A673 (cell line): Measurements from ENCODE around the gene KANTR.
"Not testable (repeated sequence)": the region's sequence is repeated elsewhere in the genome, so short reads cannot be mapped to it uniquely, and the experiment has no call there.

Experiments
- EZH2 ChIP-seq: fragments of 200-600 bp; sonication (generic); IDR thresholded peaks from 2 replicates; pipeline ENCODE4 v1.6.1; 2017; ENCODE audit warnings: borderline replicate concordance, low read depth, mild to moderate bottlenecking, mixed read lengths, antibody characterized with exemption, low read length; ENCODE audit not compliant: poor library complexity, severe bottlenecking
- TF ChIP-seq, protein P1 (sequence below): fragments of 300-800, 200-600 bp; sonication (generic); conservative IDR thresholded peaks from 2 replicates; pipeline ENCODE4 v1.5.1; 2017; ENCODE audit warnings: low read depth, mild to moderate bottlenecking, antibody characterized with exemption, low read length, moderate library complexity, mixed read lengths

DNA sequence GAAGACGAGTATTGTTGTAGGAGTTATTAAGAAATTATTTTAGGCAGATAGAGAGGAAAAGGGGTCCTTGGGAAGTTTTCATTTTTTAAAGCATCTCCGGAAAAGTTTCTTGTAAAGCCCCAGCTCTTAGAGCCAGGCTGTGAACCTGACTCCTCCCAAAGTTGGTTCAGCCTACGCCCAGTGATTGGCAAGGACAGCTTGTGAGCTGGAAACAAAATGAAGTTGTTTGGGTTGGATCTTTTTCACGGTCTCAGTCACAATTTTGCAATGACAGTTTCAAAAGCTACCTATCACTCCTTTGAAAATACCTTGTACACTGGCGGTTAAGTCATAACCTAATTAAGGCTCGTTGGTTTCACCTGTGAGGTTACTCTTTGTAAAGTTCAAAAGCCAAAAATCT lies 70.6 kb downstream of the KANTR start:
- TF ChIP-seq, protein P1, sequence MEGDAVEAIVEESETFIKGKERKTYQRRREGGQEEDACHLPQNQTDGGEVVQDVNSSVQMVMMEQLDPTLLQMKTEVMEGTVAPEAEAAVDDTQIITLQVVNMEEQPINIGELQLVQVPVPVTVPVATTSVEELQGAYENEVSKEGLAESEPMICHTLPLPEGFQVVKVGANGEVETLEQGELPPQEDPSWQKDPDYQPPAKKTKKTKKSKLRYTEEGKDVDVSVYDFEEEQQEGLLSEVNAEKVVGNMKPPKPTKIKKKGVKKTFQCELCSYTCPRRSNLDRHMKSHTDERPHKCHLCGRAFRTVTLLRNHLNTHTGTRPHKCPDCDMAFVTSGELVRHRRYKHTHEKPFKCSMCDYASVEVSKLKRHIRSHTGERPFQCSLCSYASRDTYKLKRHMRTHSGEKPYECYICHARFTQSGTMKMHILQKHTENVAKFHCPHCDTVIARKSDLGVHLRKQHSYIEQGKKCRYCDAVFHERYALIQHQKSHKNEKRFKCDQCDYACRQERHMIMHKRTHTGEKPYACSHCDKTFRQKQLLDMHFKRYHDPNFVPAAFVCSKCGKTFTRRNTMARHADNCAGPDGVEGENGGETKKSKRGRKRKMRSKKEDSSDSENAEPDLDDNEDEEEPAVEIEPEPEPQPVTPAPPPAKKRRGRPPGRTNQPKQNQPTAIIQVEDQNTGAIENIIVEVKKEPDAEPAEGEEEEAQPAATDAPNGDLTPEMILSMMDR: not testable (repeated sequence)
- not testable (repeated sequence) for TF ChIP-seq EZH2
